HFFc6 (cell line): ENCODE data around the gene PDE4B. TPM values are rescaled to one million over a fixed set of nuclear protein-coding genes. Genes with fewer than 3 reads are reported as not detected.

Source experiments
- DNase-seq: peaks from one replicate; pipeline ENCODE4 v3.0.0-alpha.2; 2018
- H3K27ac Mint-ChIP-seq: 2 replicates; pipeline ENCODE4 v1.8.0; 2020; ENCODE audit warnings: mild to moderate bottlenecking, mixed read lengths
- H3K27me3 Mint-ChIP-seq: 2 replicates; pipeline ENCODE4 v1.8.0; 2021; ENCODE audit warnings: mild to moderate bottlenecking, moderate library complexity, mixed read lengths; ENCODE audit not compliant: insufficient read depth
- H3K36me3 Mint-ChIP-seq: 2 replicates; pipeline ENCODE4 v1.8.0; 2021; ENCODE audit warnings: low read depth, mixed read lengths
- H3K4me1 Mint-ChIP-seq: 2 replicates; pipeline ENCODE4 v1.8.0; 2020; ENCODE audit warnings: low read depth, mixed read lengths
- H3K4me3 Mint-ChIP-seq: 2 replicates; pipeline ENCODE4 v1.8.0; 2020; ENCODE audit warnings: mild to moderate bottlenecking, moderate library complexity, mixed read lengths
- H3K9me3 Mint-ChIP-seq: 2 replicates; pipeline ENCODE4 v1.8.0; 2020; ENCODE audit warnings: mild to moderate bottlenecking, mixed read lengths
- CTCF ChIP-seq: fragments of 200-600 bp; sonication (generic); IDR thresholded peaks from 2 replicates; pipeline ENCODE4 v1.5.0; 2021; ENCODE audit warnings: antibody characterized with exemption, mild to moderate bottlenecking
- total RNA-seq, 6 experiments: library from RNA; stranded (reverse); fragmentation: NEBNext Ultra II Directional; extraction: Animal tissue kit (Norgen Biotek cat#: 25700); gene quantifications; 2 replicates in 1 of 6; 3 replicates in 5 of 6; pipeline ENCODE4 v1.2.3, GENCODE V29; 2021

The PDE4B gene
- total RNA-seq, 6 experiments from 2014 or later = 34.9 to 57.6 (median 42.8) TPM

GRCh38 chr1:66349242-66349641, 556.5 kb downstream of the PDE4B start:
- Mint-ChIP-seq H3K36me3 (peaks cover 60% of the 10 kb centered on the region), H3K4me1 (peaks cover 100% of the 10 kb centered on the region), H3K9me3 (no peaks in the 10 kb centered on the region), H3K27me3 (peaks cover 10% of the 10 kb centered on the region), H3K4me3 (peak overlapping the region; percentile 83), H3K27ac (peak overlapping the region; percentile 88)
- no peak for DNase-seq
- TF ChIP-seq CTCF = no peak

- DNase-seq = peak; percentile 47
- Mint-ChIP-seq H3K36me3 (peaks cover 54% of the 10 kb centered on the region), H3K27me3 (peaks cover 10% of the 10 kb centered on the region), H3K27ac (peak overlapping the region; percentile 88), H3K4me1 (peaks cover 100% of the 10 kb centered on the region), H3K9me3 (no peaks in the 10 kb centered on the region), H3K4me3 (peak overlapping the region; percentile 83)
- no peak for TF ChIP-seq CTCF
Observed at GRCh38 chr1:66350001-66350547, 557.4 kb downstream of the PDE4B start.

GRCh38 chr1:66351478-66351877, 558.8 kb downstream of the PDE4B start:
- peak overlapping the region; percentile 88 for H3K27ac Mint-ChIP-seq
- H3K36me3 Mint-ChIP-seq = peaks cover 52% of the 10 kb centered on the region
- peaks cover 10% of the 10 kb centered on the region for H3K27me3 Mint-ChIP-seq
- no peak for DNase-seq
- peak overlapping the region; percentile 83 for H3K4me3 Mint-ChIP-seq
- peaks cover 100% of the 10 kb centered on the region for H3K4me1 Mint-ChIP-seq
- H3K9me3 Mint-ChIP-seq = no peaks in the 10 kb centered on the region
- TF ChIP-seq CTCF = no peak

DNA sequence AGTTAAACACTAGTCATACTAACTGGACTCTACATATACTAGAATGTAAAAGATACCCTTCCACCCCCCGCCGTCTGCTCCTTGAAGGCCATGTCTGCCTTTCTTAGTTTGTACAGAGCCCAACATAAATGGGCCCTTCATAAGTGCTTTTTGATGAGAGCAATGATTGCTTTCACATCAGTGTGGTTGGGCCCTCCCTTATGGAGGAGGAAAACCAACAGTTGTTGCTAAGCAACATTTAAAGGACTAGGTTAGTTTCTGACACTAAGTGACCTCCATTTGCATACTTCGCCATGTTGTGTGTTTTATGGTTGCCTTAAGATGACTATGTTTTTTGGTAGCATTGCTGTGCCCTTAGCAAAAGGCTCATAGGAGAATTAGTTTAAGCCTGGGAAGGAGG, 559.2 kb downstream of the PDE4B start:
- Mint-ChIP-seq H3K27ac (peak overlapping the region; percentile 88), H3K36me3 (peaks cover 52% of the 10 kb centered on the region), H3K4me3 (peak overlapping the region; percentile 83), H3K4me1 (peaks cover 98% of the 10 kb centered on the region), H3K9me3 (no peaks in the 10 kb centered on the region), H3K27me3 (peaks cover 10% of the 10 kb centered on the region)
- TF ChIP-seq CTCF = no peak
- DNase-seq = no peak

GRCh38 chr1:66352792-66353191, 560.1 kb downstream of the PDE4B start:
- H3K27me3 Mint-ChIP-seq = peaks cover 10% of the 10 kb centered on the region
- no peaks in the 10 kb centered on the region for H3K9me3 Mint-ChIP-seq
- DNase-seq = no peak
- H3K36me3 Mint-ChIP-seq = peaks cover 54% of the 10 kb centered on the region
- H3K4me3 Mint-ChIP-seq = peak overlapping the region; percentile 65
- peak overlapping the region; percentile 75 for H3K27ac Mint-ChIP-seq
- no peak for TF ChIP-seq CTCF
- peaks cover 96% of the 10 kb centered on the region for H3K4me1 Mint-ChIP-seq
